ENCODE results near the gene SCN10A.

SCN10A gene

DNA sequence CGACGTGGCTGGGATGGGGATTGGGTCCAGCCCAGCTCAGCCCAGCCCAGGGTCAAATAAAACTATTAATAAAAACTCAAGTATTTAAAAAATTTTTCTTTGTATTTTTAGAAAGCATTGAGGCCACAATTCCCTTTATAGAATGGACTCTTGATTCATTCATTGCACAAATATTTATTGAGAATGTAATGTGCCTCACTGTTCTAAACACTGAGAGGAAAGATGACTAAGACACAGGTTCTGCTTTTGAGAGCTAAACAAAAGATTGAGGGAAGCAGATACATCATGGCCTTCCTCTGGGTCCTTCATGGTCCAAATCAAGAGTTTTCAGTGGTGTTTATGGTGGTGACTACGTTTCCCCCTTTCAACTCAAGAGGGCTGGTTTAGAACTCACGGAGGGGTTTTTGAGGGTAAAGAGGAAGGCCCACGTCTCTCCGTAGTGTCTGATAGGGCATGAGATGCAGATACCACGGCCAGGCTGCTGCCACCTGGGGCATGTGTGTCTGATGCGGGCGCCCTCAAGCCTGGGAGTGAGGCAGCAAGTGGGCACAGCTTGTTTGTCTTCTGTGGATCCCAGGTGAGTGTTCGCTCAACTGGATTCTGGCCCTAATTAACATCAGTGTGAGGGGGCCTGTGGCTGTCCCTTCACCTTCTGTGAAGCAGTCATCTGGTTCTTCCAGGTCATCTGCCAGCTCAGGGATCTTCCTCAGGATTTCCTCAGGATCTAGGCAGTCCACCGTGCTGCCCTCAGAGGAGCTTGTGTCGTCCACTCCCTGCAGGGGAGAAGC, 93.0 kb downstream of the SCN10A start:
- Histone ChIP-seq H3K9me3 (ENCODE audit: insufficient read depth, low read length) (no peaks in the 10 kb centered on the region), H3K4me2 (ENCODE audit: low read depth, low read length, poor library complexity, severe bottlenecking) (no peak overlapping the region), H3K9me2 (replicated peaks; ENCODE audit: insufficient read depth, low read length) (no peaks in the 10 kb centered on the region), H2AFZ (ENCODE audit: low read depth, low read length, severe bottlenecking) (no peak overlapping the region), H3K79me2 (ENCODE audit: insufficient read depth, low read length) (no peaks in the 10 kb centered on the region), H3K27me3 (ENCODE audit: low read length) (0 out of 2 replicates have a peak, but pooled peaks cover 3% of the 10 kb centered on the region), H3K36me3 (ENCODE audit: low read length) (no peaks in the 10 kb centered on the region), H4K20me1 (ENCODE audit: low read depth, low read length) (no peaks in the 10 kb centered on the region), H3F3A (ENCODE audit: insufficient read depth) (no peaks in the 10 kb centered on the region), H3K4me3 (ENCODE audit: insufficient read depth, low read length, poor library complexity, severe bottlenecking) (no peak overlapping the region), H3K9ac (ENCODE audit: low read length) (no peak overlapping the region), H3K27ac (ENCODE audit: low read depth, low read length) (no peak overlapping the region)
- TF ChIP-seq, protein P1, sequence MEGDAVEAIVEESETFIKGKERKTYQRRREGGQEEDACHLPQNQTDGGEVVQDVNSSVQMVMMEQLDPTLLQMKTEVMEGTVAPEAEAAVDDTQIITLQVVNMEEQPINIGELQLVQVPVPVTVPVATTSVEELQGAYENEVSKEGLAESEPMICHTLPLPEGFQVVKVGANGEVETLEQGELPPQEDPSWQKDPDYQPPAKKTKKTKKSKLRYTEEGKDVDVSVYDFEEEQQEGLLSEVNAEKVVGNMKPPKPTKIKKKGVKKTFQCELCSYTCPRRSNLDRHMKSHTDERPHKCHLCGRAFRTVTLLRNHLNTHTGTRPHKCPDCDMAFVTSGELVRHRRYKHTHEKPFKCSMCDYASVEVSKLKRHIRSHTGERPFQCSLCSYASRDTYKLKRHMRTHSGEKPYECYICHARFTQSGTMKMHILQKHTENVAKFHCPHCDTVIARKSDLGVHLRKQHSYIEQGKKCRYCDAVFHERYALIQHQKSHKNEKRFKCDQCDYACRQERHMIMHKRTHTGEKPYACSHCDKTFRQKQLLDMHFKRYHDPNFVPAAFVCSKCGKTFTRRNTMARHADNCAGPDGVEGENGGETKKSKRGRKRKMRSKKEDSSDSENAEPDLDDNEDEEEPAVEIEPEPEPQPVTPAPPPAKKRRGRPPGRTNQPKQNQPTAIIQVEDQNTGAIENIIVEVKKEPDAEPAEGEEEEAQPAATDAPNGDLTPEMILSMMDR (IDR thresholded peaks at IDR 0.05; ENCODE audit: insufficient read depth, low read length, poor library complexity, severe bottlenecking), result no peak
- TF ChIP-seq EZH2phosphoT487 (conservative IDR thresholded peaks at IDR 0.05; ENCODE audit: low read length), result no peak

DNA sequence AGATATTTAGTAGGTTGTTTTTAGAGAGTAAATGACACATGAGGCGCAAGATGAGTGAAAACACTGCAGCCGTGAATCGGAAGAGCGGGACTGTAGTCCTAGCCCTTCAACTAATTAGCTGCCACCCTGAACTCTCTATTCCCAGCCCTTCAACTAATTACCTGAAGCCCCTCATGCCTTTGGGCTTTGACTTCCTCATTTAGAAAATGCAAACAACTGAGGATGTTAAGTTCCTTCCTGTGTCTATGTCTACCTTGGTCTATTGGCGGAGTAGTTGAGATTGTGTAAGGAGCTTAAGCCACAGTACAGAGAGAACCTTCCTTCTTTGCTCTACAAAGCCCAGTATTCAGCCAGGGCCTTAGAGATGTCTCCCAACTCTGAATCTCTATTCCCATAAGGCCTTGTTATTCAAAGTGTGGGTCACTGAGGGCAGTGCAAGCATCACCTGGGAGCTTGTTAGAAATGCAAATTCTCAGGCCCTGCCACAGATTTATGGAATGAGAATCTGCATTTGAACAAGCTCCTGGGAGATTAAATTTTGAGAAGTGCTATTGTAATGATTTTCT, 94.7 kb downstream of the SCN10A start:
- Histone ChIP-seq H3K9me2 (replicated peaks; ENCODE audit: insufficient read depth, low read length) (no peaks in the 10 kb centered on the region), H3K36me3 (ENCODE audit: low read length) (no peaks in the 10 kb centered on the region), H3K27me3 (ENCODE audit: low read length) (0 out of 2 replicates have a peak, but pooled peaks cover 3% of the 10 kb centered on the region), H2AFZ (ENCODE audit: low read depth, low read length, severe bottlenecking) (no peak overlapping the region), H4K20me1 (ENCODE audit: low read depth, low read length) (no peaks in the 10 kb centered on the region), H3K4me2 (ENCODE audit: low read depth, low read length, poor library complexity, severe bottlenecking) (no peak overlapping the region), H3K79me2 (ENCODE audit: insufficient read depth, low read length) (no peaks in the 10 kb centered on the region), H3K4me3 (ENCODE audit: insufficient read depth, low read length, poor library complexity, severe bottlenecking) (no peak overlapping the region), H3K27ac (ENCODE audit: low read depth, low read length) (no peak overlapping the region), H3K9ac (ENCODE audit: low read length) (no peak overlapping the region), H3K9me3 (ENCODE audit: insufficient read depth, low read length) (no peaks in the 10 kb centered on the region), H3F3A (ENCODE audit: insufficient read depth) (no peaks in the 10 kb centered on the region)
- TF ChIP-seq EZH2phosphoT487 (conservative IDR thresholded peaks at IDR 0.05; ENCODE audit: low read length), result no peak
- TF ChIP-seq, protein P1 (IDR thresholded peaks at IDR 0.05; ENCODE audit: insufficient read depth, low read length, poor library complexity, severe bottlenecking), result no peak

DNA sequence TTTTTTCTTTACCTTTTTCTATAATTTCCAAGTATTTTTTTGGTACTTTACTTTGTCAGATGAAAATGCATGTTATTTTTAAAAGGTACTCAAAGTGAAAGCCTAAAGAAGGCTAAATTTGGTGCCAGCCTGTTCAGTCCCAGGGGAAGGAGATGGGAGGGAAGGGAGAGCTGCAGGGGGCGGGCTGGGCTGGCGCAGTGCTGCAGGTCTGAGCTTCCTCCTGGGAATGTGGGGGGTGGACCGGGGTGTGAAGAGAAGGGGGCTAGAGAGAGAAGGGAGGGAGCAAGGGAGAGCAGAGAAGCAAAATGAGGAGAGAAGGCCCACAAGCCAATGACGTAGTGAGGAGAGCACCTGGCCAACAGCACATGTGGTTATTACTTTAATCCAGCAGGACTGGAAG, 95.6 kb downstream of the SCN10A start:
- Histone ChIP-seq H3K4me2 (ENCODE audit: low read depth, low read length, poor library complexity, severe bottlenecking) (no peak overlapping the region), H3K36me3 (ENCODE audit: low read length) (no peaks in the 10 kb centered on the region), H3K4me3 (ENCODE audit: insufficient read depth, low read length, poor library complexity, severe bottlenecking) (no peak overlapping the region), H3K9me2 (replicated peaks; ENCODE audit: insufficient read depth, low read length) (no peaks in the 10 kb centered on the region), H3F3A (ENCODE audit: insufficient read depth) (no peaks in the 10 kb centered on the region), H3K9me3 (ENCODE audit: insufficient read depth, low read length) (no peaks in the 10 kb centered on the region), H3K79me2 (ENCODE audit: insufficient read depth, low read length) (no peaks in the 10 kb centered on the region), H3K27me3 (ENCODE audit: low read length) (0 out of 2 replicates have a peak, but pooled peaks cover 3% of the 10 kb centered on the region), H3K27ac (ENCODE audit: low read depth, low read length) (no peak overlapping the region), H3K9ac (ENCODE audit: low read length) (no peak overlapping the region), H2AFZ (ENCODE audit: low read depth, low read length, severe bottlenecking) (no peak overlapping the region), H4K20me1 (ENCODE audit: low read depth, low read length) (no peaks in the 10 kb centered on the region)
- TF ChIP-seq EZH2phosphoT487 (conservative IDR thresholded peaks at IDR 0.05; ENCODE audit: low read length), result no peak
- TF ChIP-seq, protein P1 (IDR thresholded peaks at IDR 0.05; ENCODE audit: insufficient read depth, low read length, poor library complexity, severe bottlenecking), result no peak
